Keratinocyte (primary cell): ENCODE measurements around the gene FABP3. TPM values are rescaled to one million over a fixed set of nuclear protein-coding genes. Genes with fewer than 3 reads are reported as not detected.

Experiments used
- DNase-seq: peaks from one replicate; pipeline ENCODE4 v3.0.0-alpha.2; 2011; ENCODE audit warnings: low read depth, missing footprints, low spot score
- FAIRE-seq: peaks from 2 replicates; lab custom pipeline; 2011; peaks lifted over from hg19 to GRCh38; lab: Jason Lieb, UNC
- H2AFZ ChIP-seq: 2 replicates; pipeline ENCODE4 v1.6.0; 2012; ENCODE audit warnings: low read length, control low read depth, inconsistent platforms; ENCODE audit not compliant: control insufficient read depth
- H3K27ac ChIP-seq: 2 replicates; pipeline ENCODE4 v1.5.1; 2011; ENCODE audit warnings: low read length; ENCODE audit not compliant: control insufficient read depth, insufficient read depth
- H3K27me3 ChIP-seq: 3 replicates; pipeline ENCODE4 v1.6.0; 2011; ENCODE audit warnings: low read length; ENCODE audit not compliant: control insufficient read depth, insufficient read depth; ENCODE audit errors: extremely low read depth
- H3K36me3 ChIP-seq, 2 experiments: 2 replicates in 1 of 2; 3 replicates in 1 of 2; pipeline ENCODE4 v1.5.1; 2011; ENCODE audit warnings: low read length in 2 of 2, mild to moderate bottlenecking in 1 of 2; ENCODE audit not compliant: control insufficient read depth in 2 of 2, insufficient read depth in 2 of 2; ENCODE audit errors: extremely low read depth in 1 of 2
- H3K4me1 ChIP-seq: 3 replicates; pipeline ENCODE4 v1.5.1; 2011; ENCODE audit warnings: low read length; ENCODE audit not compliant: control insufficient read depth, insufficient read depth; ENCODE audit errors: extremely low read depth
- H3K4me2 ChIP-seq: 3 replicates; pipeline ENCODE4 v1.6.0; 2011; ENCODE audit warnings: low read depth, low read length; ENCODE audit not compliant: control insufficient read depth, insufficient read depth; ENCODE audit errors: extremely low read depth
- H3K4me3 ChIP-seq, 3 experiments: fragments of 200-600 bp in 1 of 3; sonication (generic) in 1 of 3; 2 replicates in 2 of 3; 3 replicates in 1 of 3; pipeline ENCODE4 v1.5.1; 2011 to 2016; ENCODE audit warnings: low read length in 3 of 3, mild to moderate bottlenecking in 3 of 3, control low read depth in 2 of 3, inconsistent platforms in 1 of 3, low read depth in 1 of 3, mixed read lengths in 1 of 3, mixed run types in 1 of 3, moderate library complexity in 1 of 3; ENCODE audit not compliant: control insufficient read depth in 2 of 3, insufficient read depth in 2 of 3; ENCODE audit errors: extremely low read depth in 1 of 3
- H3K79me2 ChIP-seq: 2 replicates; pipeline ENCODE4 v1.6.0; 2012; ENCODE audit warnings: low read length; ENCODE audit not compliant: control insufficient read depth, insufficient read depth
- H3K9ac ChIP-seq: 3 replicates; pipeline ENCODE4 v1.6.0; 2011; ENCODE audit warnings: low read length; ENCODE audit not compliant: control insufficient read depth, insufficient read depth; ENCODE audit errors: extremely low read depth
- H3K9me1 ChIP-seq: 3 replicates; pipeline ENCODE4 v1.6.0; 2011; ENCODE audit warnings: low read length; ENCODE audit not compliant: control insufficient read depth, insufficient read depth; ENCODE audit errors: extremely low read depth
- H3K9me3 ChIP-seq: 2 replicates; pipeline ENCODE4 v1.5.1; 2012; ENCODE audit warnings: low read depth, low read length; ENCODE audit not compliant: control insufficient read depth
- H4K20me1 ChIP-seq: 3 replicates; pipeline ENCODE4 v1.6.0; 2011; ENCODE audit warnings: low read length; ENCODE audit not compliant: control insufficient read depth, insufficient read depth; ENCODE audit errors: extremely low read depth
- EZH2 ChIP-seq: IDR thresholded peaks from one replicate; pipeline ENCODE4 v1.6.1; 2012; ENCODE audit warnings: inconsistent platforms, mild to moderate bottlenecking, low read length, moderate library complexity
- dilution Hi-C: fragments of 300-500 bp; cut with MboI; formaldehyde crosslinking; loops from one replicate; pipeline ENCODE4 v1.7.0; 2020; ENCODE audit warnings: low sequenced_read_pairs; ENCODE audit not compliant: extremely low pct_ligation_motif_present
- polyA plus RNA-seq, 5 experiments: library from polyadenylated mRNA; depleted of rRNA in 3 of 5; stranded (reverse) in 3 of 5; stranded (forward) in 1 of 5; unstranded in 1 of 5; fragments of >200 nt; gene quantifications; 1 replicate in 1 of 5; 2 replicates in 3 of 5; 3 replicates in 1 of 5; pipeline versions ENCODE4 v1.2.1 to v1.2.3, GENCODE V29; 2011 to 2012; ENCODE audit warnings: missing spikeins in 2 of 5, low read depth in 1 of 5, low replicate concordance in 1 of 5
- TF ChIP-seq, protein P1 (sequence below), 3 experiments: IDR thresholded peaks in 1 of 3; conservative IDR thresholded peaks in 1 of 3; optimal IDR thresholded peaks in 1 of 3; 2 replicates in 2 of 3; 3 replicates in 1 of 3; pipeline versions ENCODE3 to v1.5.1; 2011; ENCODE audit warnings: low read length in 3 of 3, mild to moderate bottlenecking in 3 of 3, moderate library complexity in 2 of 3, control low read depth in 1 of 3, inconsistent platforms in 1 of 3; ENCODE audit not compliant: insufficient read depth in 2 of 3; ENCODE audit errors: extremely low read depth in 1 of 3

Gene FABP3
- polyA plus RNA-seq, 1 donor (not counting 4 experiments of a cell fraction or from before 2014, with no cell fraction given), result 0.59 TPM

DNA sequence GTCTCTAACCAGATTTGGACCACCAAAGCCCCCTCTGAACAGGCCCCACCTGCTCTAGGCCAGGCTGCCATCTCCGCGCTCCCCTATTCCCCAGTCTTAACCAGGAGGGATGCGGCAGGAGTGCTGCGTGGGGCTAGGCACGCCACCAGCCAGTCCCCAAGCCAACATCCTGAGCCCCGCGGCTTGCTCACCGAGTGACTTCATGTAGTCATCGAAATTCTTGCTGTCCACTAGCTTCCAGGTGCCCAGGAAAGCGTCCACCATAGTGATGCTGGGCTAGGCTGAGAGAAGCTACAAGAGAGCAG lies 173 bp downstream of the FABP3 start:
- H4K20me1 ChIP-seq, result no peaks in the 10 kb centered on the region
- H3K27ac ChIP-seq, result no peak overlapping the region
- no peak overlapping the region for H2AFZ ChIP-seq
- no peaks in the 10 kb centered on the region for H3K27me3 ChIP-seq
- no peaks in the 10 kb centered on the region for H3K9me1 ChIP-seq
- TF ChIP-seq, protein P1, sequence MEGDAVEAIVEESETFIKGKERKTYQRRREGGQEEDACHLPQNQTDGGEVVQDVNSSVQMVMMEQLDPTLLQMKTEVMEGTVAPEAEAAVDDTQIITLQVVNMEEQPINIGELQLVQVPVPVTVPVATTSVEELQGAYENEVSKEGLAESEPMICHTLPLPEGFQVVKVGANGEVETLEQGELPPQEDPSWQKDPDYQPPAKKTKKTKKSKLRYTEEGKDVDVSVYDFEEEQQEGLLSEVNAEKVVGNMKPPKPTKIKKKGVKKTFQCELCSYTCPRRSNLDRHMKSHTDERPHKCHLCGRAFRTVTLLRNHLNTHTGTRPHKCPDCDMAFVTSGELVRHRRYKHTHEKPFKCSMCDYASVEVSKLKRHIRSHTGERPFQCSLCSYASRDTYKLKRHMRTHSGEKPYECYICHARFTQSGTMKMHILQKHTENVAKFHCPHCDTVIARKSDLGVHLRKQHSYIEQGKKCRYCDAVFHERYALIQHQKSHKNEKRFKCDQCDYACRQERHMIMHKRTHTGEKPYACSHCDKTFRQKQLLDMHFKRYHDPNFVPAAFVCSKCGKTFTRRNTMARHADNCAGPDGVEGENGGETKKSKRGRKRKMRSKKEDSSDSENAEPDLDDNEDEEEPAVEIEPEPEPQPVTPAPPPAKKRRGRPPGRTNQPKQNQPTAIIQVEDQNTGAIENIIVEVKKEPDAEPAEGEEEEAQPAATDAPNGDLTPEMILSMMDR (optimal IDR thresholded peaks at IDR 0.05 in 1 of 3, IDR thresholded peaks at IDR 0.05 in 1 of 3, conservative IDR thresholded peaks at IDR 0.05 in 1 of 3; ENCODE audit: extremely low read depth in 1 of 3, insufficient read depth in 2 of 3, low read length in 3 of 3), result no peak
- no peak for TF ChIP-seq EZH2
- H3K4me3 ChIP-seq, result no peak overlapping the region
- DNase-seq, result no peak
- H3K36me3 ChIP-seq, result no peaks in the 10 kb centered on the region
- no peak for FAIRE-seq
- dilution Hi-C loops, result no loop called here
- H3K79me2 ChIP-seq, result no peaks in the 10 kb centered on the region
- no peaks in the 10 kb centered on the region for H3K9me3 ChIP-seq
- H3K4me2 ChIP-seq, result peak overlapping the region; percentile 89
- H3K4me1 ChIP-seq, result peaks cover 19% of the 10 kb centered on the region
- no peak overlapping the region for H3K9ac ChIP-seq

DNA sequence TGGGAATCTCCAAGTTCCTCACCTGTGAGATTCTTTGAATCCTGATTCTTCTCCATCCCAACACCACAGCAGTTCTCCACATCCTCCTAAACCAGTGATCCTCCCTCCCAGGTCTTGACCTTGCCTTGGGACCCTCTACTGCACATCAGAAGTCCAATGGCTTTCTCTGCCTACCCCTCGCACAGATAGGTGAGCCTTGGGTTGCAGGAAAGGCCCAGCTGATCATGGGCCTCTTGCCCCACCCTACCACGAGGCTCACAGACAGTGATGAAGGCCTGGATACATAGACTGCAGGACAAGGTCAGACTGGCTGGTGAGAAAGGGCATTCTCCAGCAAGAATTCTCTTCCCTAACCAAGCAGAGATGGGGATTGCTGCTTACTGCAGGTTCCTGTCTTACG lies 825 bp downstream of the FABP3 start:
- Histone ChIP-seq H3K27me3 (no peaks in the 10 kb centered on the region), H3K4me2 (no peak overlapping the region), H4K20me1 (no peaks in the 10 kb centered on the region), H3K79me2 (no peaks in the 10 kb centered on the region), H3K9me3 (no peaks in the 10 kb centered on the region), H2AFZ (no peak overlapping the region), H3K4me3 (no peak overlapping the region), H3K4me1 (peaks cover 19% of the 10 kb centered on the region), H3K27ac (no peak overlapping the region), H3K9me1 (no peaks in the 10 kb centered on the region), H3K9ac (no peak overlapping the region), H3K36me3 (peaks cover under 1 to 1% of the 10 kb centered on the region in 2 experiments)
- TF ChIP-seq EZH2, result no peak
- TF ChIP-seq, protein P1 (optimal IDR thresholded peaks at IDR 0.05 in 1 of 3, IDR thresholded peaks at IDR 0.05 in 1 of 3, conservative IDR thresholded peaks at IDR 0.05 in 1 of 3; ENCODE audit: extremely low read depth in 1 of 3, insufficient read depth in 2 of 3, low read length in 3 of 3), result no peak
- no peak for FAIRE-seq
- DNase-seq, result no peak
- dilution Hi-C loops, result no loop called here
